ENCODE results near the gene RRP9.

Gene RRP9

DNA sequence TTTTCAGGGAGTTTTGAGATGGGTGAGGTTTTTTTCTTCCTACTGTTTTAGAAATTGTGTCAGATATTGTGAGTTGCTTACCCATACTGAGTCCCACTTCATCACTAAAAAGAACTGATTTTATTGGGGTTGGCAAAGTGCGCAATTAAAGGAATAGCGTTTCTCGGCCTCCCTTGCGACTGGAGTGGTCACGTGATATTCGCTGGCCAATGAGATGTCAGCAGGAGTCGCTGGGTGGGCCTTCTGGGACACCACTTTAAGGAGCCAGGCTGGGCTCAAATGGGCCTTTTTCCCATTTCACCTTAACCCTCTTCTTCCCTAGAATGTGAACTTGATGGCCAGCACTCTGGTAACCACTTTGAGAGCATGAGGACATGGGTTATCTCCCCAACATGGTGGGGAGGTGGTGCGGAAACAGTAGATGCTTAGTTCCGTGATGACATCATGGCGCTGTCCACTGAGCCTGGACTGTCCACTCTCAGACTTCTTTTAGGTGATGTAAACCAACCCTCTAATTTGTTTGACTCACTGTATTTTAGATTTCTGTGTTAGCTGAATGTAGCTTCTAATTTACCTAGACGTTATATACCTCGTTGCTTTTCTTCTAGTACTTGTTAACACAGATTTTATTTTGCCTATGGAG lies 53.1 kb downstream of the RRP9 start:
- no peak for TF ChIP-seq Cebpa-rat (IDR thresholded peaks at IDR 0.05)
- H3K27ac ChIP-seq = no peak overlapping the region
- H3K4me3 ChIP-seq = no peak overlapping the region
- H3K27me3 ChIP-seq = no peaks in the 10 kb centered on the region
- H3K4me2 ChIP-seq = no peak overlapping the region
- H3K4me1 ChIP-seq = 0 out of 2 replicates have a peak, but pooled peaks cover 4% of the 10 kb centered on the region
- H3K9ac ChIP-seq = no peak overlapping the region
- no peaks in the 10 kb centered on the region for H4K20me1 ChIP-seq
- no peaks in the 10 kb centered on the region for H3K9me3 ChIP-seq
- no peaks in the 10 kb centered on the region for H3K36me3 ChIP-seq

- Histone ChIP-seq H3K4me2 (no peak overlapping the region), H3K9me3 (no peaks in the 10 kb centered on the region), H3K9ac (no peak overlapping the region), H3K4me3 (no peak overlapping the region), H3K4me1 (0 out of 2 replicates have a peak, but pooled peaks cover 4% of the 10 kb centered on the region), H3K27me3 (no peaks in the 10 kb centered on the region), H3K27ac (no peak overlapping the region), H4K20me1 (no peaks in the 10 kb centered on the region), H3K36me3 (no peaks in the 10 kb centered on the region)
- TF ChIP-seq Cebpa-rat (IDR thresholded peaks at IDR 0.05) = no peak
These were observed 54.1 kb downstream of the RRP9 start for GRCh38 chr3:51887620-51888019.

DNA sequence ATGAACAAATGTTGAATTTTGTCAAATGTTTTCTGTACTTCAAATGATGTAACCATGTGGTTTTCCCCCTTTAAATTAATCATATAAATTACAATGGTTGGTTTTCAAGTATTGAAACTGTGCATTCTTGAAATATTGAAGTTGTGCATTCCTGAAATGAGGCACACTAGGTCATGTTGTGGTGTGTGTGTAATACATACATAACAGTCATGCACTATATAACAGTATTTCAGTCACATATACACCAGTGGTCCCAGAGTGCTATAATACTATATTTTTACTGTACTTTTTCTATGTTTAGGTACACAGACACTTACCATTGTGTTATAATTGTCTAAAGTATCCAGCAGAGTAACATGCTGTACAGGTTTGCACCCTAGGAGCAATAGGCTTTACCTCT lies 55.3 kb downstream of the RRP9 start:
- H3K27me3 ChIP-seq = no peaks in the 10 kb centered on the region
- H3K4me2 ChIP-seq = no peak overlapping the region
- no peak overlapping the region for H3K9ac ChIP-seq
- 0 out of 2 replicates have a peak, but pooled peaks cover 4% of the 10 kb centered on the region for H3K4me1 ChIP-seq
- H3K9me3 ChIP-seq = no peaks in the 10 kb centered on the region
- TF ChIP-seq Cebpa-rat (IDR thresholded peaks at IDR 0.05) = no peak
- H3K27ac ChIP-seq = no peak overlapping the region
- H3K4me3 ChIP-seq = no peak overlapping the region
- H3K36me3 ChIP-seq = no peaks in the 10 kb centered on the region
- no peaks in the 10 kb centered on the region for H4K20me1 ChIP-seq

Data from BLaER1 (cell line).